Fibroblast of skin of left biceps (primary cell): ENCODE measurements around the gene TRPM2.
"Not testable (repeated sequence)": the region's sequence is repeated elsewhere in the genome, so short reads cannot be mapped to it uniquely, and the experiment has no call there.

Experiments
- DNase-seq, 2 experiments: peaks; one replicate each; pipeline ENCODE4 v3.0.0-alpha.2; 2013; ENCODE audit warnings: low read depth in 2 of 2

Gene TRPM2

DNA sequence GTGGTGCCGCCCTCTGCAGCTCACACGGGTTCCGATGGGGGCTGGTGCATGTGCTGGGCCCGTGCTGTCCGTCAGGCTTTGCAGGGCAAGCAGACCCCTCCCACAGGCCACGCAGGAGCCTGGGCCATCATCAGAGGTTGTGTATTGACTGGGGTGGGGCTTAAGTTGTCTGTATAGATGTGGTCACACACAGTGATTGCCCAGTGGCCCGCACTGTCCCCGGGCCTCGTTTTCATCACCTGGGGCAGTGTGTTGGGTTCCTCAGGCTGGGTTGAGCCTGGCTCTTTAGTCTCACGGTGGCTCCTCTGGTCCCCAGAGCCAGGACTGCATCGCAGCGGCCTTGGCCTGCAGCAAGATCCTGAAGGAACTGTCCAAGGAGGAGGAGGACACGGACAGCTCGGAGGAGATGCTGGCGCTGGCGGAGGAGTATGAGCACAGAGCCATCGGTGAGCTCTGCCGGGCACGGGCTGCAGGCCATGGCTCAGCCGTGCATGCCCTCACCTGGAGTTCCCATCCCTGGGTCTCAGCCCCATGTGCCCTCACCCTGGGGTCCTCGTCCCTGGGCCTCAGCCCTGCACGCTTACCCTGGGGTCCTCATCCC lies 44.1 kb downstream of the TRPM2 start:
- no peak for DNase-seq

- DNase-seq, result no peak
Observed at GRCh38 chr21:44398499-44398898, 45.1 kb downstream of the TRPM2 start.

DNA sequence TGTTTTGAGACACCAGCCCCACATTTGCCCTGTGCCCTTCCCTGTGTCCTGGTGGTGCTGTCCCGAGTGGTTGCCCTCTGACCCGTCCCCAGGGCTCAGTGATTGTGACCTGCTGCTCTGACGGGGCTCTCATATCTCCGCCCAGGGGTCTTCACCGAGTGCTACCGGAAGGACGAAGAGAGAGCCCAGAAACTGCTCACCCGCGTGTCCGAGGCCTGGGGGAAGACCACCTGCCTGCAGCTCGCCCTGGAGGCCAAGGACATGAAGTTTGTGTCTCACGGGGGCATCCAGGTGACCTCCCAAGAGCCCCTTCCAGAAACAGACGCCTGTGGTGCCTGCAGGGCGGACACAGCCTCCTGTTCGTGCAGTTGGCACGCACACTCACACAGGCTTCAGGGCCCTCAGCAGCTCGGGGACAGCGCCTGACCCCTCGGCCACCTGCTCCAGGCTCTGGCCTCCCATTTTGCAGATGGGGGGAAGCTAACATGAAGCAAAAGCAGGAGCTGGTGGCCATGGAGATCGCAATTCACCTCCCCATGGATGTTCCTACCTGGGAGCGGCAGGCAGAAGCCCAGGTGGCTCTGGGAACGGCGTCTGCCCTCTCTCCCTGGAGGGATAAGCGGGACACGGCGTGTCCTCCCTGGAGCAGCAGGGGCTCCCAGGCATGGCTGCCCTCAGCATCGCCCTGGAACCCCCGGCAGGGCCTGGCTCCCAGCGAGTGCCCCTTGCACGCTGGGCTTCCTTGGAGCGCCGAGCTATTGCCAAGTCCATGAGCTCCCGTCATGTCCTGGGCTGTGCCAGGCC lies 45.9 kb downstream of the TRPM2 start:
- no peak for DNase-seq

DNA sequence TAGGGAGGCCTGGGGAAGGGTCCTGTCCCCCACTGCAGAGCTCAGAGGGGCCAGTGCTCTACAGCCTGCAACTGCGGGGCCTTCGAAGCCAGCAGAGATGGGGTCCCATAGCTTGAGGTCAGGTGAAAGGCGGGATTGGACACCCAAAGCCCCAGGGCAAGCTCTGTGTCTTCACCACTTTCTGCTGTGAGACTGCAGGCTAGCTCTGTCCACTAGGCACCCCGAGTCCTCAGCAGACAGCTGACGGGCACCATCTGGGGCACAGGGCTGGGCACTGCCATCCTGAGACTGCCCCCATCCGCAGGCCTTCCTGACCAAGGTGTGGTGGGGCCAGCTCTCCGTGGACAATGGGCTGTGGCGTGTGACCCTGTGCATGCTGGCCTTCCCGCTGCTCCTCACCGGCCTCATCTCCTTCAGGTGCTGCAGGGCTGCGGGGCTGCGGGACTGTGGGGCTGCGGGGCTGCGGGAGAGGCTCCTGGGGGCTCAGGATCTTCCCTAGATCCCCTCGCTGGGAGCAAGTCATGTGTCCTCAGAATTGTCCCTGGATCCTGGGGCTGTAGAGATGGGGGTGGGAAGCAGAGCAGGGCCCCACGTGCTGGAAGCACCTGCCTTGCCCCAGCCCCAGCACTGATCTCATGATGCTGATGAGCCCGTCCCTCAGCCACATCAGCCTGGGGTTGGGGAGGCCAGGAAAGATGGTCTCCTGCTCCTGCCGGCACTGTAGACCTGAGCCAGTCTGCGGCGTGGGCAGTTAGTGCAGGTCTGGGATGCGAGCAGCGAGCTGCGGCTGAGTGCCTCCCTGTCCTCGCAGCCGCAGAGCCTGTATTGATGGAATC lies 46.8 kb downstream of the TRPM2 start:
- no peak for DNase-seq

- DNase-seq, result no peak
Observed at GRCh38 chr21:44400791-44401385, 47.5 kb downstream of the TRPM2 start.

DNA sequence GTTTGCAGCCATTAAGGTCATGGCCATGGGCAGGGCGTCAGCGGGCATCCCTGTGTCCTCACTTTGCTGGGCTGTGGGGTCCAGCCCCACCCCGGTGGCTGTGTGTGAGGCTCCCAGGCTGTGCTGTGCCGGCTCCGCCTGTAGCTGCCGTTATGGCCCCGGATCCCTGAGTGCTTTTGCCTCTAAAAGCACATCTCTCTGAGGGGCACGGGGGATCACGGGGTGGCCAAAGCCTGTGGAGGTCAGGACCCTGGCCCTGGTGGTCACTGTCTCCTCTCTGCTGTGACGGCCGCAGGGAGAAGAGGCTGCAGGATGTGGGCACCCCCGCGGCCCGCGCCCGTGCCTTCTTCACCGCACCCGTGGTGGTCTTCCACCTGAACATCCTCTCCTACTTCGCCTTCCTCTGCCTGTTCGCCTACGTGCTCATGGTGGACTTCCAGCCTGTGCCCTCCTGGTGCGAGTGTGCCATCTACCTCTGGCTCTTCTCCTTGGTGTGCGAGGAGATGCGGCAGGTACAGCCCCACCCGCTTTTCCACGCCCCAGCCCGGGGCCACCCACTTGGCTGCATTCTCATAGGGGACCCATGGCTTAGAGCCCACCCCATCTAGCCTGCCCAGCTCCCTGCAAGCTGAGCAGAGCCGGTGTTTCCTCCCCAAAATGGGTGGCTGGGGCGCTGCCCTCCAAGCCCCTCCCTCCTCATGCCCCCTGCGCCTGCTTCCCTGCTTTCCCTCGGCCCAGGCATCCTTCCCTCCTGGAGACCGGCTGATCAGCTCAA lies 48.2 kb downstream of the TRPM2 start:
- DNase-seq, result no peak

- DNase-seq, result no peak
Observed at GRCh38 chr21:44402323-44403105, 49.1 kb downstream of the TRPM2 start.

GRCh38 chr21:44403106-44404020 lies 49.9 kb downstream of the TRPM2 start:
- DNase-seq, result no peak

GRCh38 chr21:44404482-44404881 lies 51.1 kb downstream of the TRPM2 start:
- not testable (repeated sequence) for DNase-seq

DNA sequence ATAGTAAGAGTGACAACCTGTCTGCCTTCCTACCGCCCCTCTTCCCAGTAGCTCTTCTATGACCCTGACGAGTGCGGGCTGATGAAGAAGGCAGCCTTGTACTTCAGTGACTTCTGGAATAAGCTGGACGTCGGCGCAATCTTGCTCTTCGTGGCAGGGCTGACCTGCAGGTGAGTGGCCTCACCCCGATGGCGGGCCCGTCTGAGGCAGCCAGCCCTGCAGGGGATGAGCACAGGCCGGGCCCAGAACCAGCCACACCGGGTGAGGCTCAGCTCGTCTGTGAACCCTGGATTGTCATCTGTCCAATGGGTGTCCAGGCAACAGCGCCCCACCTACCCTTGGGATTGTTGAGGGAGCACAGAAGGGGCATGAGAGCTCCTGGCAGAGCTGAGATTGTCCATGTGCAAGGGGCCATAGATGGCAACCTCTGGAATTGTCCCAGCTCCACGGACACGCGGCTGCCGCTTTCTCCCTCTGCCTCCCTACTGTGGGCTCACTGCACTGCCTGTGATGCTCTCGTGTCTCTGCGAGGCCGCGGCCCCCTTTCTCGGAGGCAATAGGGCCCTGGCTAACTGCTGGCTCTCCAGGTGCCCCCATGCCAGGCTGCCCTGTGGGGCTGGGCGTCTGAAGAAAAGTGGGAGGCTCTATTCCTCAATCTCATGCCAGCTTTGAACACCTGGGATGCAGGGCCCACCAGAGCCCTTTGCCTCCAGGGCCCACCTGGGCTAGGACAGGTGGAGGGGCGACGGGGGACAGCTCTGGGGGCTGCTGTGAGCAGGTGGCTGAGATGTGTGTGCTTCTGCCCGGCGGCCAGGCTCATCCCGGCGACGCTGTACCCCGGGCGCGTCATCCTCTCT lies 51.9 kb downstream of the TRPM2 start:
- DNase-seq, result no peak

GRCh38 chr21:44405948-44406872 lies 52.8 kb downstream of the TRPM2 start:
- no peak for DNase-seq

GRCh38 chr21:44406953-44407352 lies 53.5 kb downstream of the TRPM2 start:
- no peak for DNase-seq

DNA sequence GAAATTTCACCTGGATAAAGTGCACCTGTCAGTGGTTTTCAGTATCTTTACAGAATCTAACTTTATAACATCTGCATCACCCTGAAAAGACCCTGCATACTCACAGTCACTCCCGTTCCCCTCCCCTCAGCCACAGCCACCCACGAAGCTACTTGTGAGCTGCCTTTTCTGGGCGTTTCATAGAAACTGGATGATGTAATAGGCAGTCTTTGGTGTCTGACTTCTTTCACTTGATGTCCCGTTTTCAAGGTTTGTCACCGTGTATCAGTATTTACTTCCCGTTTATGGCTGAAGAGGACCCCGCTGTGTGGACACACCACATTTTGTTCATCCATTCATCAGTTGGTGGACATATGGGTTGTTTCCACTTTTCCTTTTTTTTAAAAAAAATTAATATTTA lies 54.1 kb downstream of the TRPM2 start:
- DNase-seq, result no peak

GRCh38 chr21:44408226-44408625 lies 54.8 kb downstream of the TRPM2 start:
- no peak for DNase-seq

GRCh38 chr21:44413566-44414290 lies 60.3 kb downstream of the TRPM2 start:
- DNase-seq, result no peak

DNA sequence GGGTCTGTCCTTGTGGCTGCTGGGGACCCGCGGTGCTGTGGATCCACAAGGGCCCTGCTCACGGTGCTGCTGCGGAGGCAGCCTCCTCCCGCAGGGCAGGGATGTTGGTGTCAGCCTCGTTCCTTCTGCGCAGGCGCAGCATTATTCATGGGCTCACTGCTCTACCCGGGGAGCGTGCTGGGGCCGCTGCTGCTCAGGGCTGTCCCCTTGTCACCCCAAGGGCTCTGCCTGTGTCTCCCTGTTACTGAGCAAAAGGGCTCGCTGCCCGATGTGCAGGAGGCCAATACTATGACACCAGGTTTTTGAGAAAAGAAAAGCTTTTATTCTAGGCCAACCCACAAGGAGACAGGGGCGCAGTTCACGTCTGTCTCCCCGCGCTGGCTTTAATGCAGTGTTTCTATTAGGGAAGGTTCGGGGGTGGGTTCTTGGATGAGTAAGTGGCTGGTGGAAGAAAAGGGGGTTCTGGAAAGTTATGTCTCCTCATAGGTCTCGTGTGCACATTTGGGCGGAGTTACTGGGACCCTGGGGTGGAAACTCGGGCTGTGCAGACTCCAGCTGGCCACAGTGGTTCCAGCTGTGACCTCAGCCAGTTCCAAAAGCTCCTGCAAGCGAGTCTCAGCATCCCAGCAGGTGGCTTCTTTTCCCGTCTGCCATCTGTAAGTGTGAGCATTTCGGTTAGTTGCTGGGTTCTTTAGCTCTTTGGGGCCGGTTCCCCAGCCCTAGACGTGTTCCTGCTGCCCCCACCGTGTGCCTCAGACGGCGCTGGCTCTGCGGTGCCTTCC lies 61.1 kb downstream of the TRPM2 start:
- no peak for DNase-seq
